22Rv1 (cell line): ENCODE measurements around the gene IGSF21.

Experiments
- H3K27ac ChIP-seq: fragments of 450-650 bp; 2 replicates; pipeline ENCODE4 v1.5.1; 2017
- CTCF ChIP-seq: fragments of 450-650 bp; IDR thresholded peaks from 2 replicates; pipeline ENCODE4 v1.5.1; 2017; ENCODE audit warnings: mild to moderate bottlenecking
- ZFX ChIP-seq: fragments of 450-650 bp; IDR thresholded peaks from 2 replicates; pipeline ENCODE4 v1.6.1; 2017; ENCODE audit warnings: antibody characterized with exemption, borderline replicate concordance

Gene IGSF21

GRCh38 chr1:18307329-18307898 lies 199.8 kb downstream of the IGSF21 start:
- TF ChIP-seq ZFX (no peak), CTCF (no peak)
- H3K27ac ChIP-seq: no peak overlapping the region

GRCh38 chr1:18309552-18310155 lies 202.1 kb downstream of the IGSF21 start:
- no peak for TF ChIP-seq CTCF
- TF ChIP-seq ZFX: no peak
- H3K27ac ChIP-seq: no peak overlapping the region

GRCh38 chr1:18312961-18313360 lies 205.4 kb downstream of the IGSF21 start:
- TF ChIP-seq CTCF: no peak
- no peak for TF ChIP-seq ZFX
- no peak overlapping the region for H3K27ac ChIP-seq

GRCh38 chr1:18313523-18313922 lies 205.9 kb downstream of the IGSF21 start:
- TF ChIP-seq CTCF: no peak
- no peak for TF ChIP-seq ZFX
- no peak overlapping the region for H3K27ac ChIP-seq

- TF ChIP-seq CTCF (no peak), ZFX (no peak)
These were observed 206.8 kb downstream of the IGSF21 start for GRCh38 chr1:18314399-18314798.

GRCh38 chr1:18315449-18315848 lies 207.9 kb downstream of the IGSF21 start:
- H3K27ac ChIP-seq: no peak overlapping the region
- no peak for TF ChIP-seq CTCF

More at GRCh38 chr1:18314399-18314798, 206.8 kb downstream of the IGSF21 start:
- H3K27ac ChIP-seq: no peak overlapping the region

- no peak overlapping the region for H3K27ac ChIP-seq
- TF ChIP-seq ZFX (no peak), CTCF (no peak)
These were observed 209.2 kb downstream of the IGSF21 start for GRCh38 chr1:18316764-18317163.
